C4-2B (cell line): ENCODE results near the gene ETHE1.

ENCODE experiments used
- CTCF ChIP-seq: fragments of 450-650 bp; conservative IDR thresholded peaks from 2 replicates; pipeline ENCODE4 v1.5.1; 2017; ENCODE audit warnings: mild to moderate bottlenecking
- ZFX ChIP-seq: fragments of 450-650 bp; IDR thresholded peaks from 2 replicates; pipeline ENCODE4 v1.6.1; 2017

- TF ChIP-seq CTCF (peak; percentile 74), ZFX (no peak)
These were observed 28.3 kb upstream of the ETHE1 start for GRCh38 chr19:43555185-43555770.
